GM19452 (cell line): Measurements from ENCODE around the gene PES1.
A peak's percentile ranks its signal among the peaks of the same experiment; 100 is the strongest.
"Not testable (repeated sequence)": the region's sequence is repeated elsewhere in the genome, so short reads cannot be mapped to it uniquely, and the experiment has no call there.

Experiments
- ATAC-seq: cut with Tn5 transposase; IDR thresholded peaks from one replicate; pipeline ENCODE4 v1.9.1; 2021; ENCODE audit not compliant: unreplicated experiment

Gene PES1

DNA sequence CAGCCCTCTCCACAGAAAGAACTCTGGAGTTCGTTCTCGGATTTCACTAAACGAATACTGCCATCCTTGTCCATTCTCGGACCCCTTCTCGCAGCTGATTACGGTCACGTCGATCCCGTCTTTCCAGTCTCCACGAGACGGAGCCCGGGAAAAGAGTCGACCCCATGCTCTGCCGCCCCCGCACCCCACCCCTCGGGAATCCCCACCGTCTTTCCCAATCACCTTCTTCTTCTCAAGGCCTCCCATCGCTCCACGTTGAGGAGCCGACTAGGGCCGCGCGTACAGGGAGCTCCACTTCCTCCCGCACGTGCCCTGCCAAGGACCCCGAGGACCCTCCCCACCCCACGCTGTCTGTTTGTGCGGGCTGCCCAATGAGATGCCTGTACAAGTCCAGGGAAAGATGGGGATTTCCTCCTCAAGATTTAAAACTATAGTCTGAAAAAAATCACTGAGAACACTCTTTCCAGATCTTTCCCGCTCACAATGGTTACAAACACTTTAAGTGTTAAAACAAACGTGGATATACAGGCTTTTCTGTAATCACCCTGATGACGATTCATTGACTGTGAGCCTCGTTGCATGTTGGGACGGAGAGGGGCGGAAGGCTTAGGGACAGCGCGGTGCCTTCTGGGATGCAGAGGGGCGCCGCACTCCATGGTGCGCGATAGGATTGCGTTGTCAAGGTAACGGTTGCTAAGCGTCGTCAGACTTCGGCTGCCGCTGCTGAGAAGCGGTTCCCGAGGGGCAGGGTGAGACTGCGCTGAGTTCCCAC is at the start of gene PES1:
Gene PES1 (minus strand): TSS at position 323 of the 772 bp plus-strand sequence. CDS start 77 bp downstream, at position 246.
- peak; percentile 95 for ATAC-seq

- ATAC-seq = no peak
These were observed 49.2 kb upstream of the PES1 start for GRCh38 chr22:30640839-30641430.

GRCh38 chr22:30640361-30640760 is 48.7 kb upstream of the PES1 start:
- ATAC-seq = no peak

GRCh38 chr22:30637701-30638114 is 46.0 kb upstream of the PES1 start:
- no peak for ATAC-seq

- ATAC-seq = no peak
These were observed 44.7 kb upstream of the PES1 start for GRCh38 chr22:30636226-30637077.

DNA sequence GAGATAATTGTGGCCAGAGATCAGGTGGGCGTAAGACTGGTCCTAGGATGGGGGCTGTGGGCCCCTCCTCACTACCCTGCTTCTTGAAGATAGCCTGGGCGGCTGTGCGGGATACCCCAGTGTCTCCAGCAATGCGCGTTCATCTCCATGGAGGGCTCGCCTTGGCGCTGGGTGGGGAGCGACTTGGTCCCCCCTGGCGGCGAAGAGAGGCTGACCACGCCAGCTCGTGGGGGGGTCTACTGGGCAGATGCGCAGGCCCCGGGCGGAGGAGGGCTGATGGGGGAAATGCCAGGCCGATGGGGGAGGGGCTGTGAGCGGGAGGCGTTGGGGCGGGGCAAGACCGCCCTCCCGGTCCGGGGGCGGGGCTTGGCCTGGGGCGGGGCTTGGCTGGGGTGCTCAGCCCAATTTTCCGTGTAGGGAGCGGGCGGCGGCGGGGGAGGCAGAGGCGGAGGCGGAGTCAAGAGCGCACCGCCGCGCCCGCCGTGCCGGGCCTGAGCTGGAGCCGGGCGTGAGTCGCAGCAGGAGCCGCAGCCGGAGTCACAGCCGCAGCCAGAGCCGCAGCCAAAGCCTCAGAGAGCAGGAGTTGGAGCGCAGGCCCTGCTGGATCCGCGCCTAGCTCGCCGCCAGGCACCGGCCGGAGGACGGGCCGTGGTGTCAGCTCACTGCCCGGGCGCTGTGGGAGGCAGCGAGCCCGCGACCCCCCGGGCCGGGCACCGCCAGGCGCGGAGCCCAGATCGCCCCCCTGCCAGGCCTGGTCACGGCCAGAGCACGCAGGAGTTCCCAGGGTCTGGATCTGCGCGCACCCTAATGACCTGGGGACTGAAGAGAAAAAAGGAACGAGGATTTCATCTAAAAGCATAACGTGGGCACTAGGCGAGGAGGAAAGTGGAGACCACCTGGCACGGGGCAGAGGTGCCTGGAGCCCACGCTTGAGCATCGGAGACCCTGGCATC is 43.8 kb upstream of the PES1 start, which contains the start of gene SLC35E4:
Gene SLC35E4 (plus strand): TSS at position 509 of the 953 bp plus-strand sequence. CDS start 670 bp downstream, outside the sequence.
- peak; percentile 68 for ATAC-seq

DNA sequence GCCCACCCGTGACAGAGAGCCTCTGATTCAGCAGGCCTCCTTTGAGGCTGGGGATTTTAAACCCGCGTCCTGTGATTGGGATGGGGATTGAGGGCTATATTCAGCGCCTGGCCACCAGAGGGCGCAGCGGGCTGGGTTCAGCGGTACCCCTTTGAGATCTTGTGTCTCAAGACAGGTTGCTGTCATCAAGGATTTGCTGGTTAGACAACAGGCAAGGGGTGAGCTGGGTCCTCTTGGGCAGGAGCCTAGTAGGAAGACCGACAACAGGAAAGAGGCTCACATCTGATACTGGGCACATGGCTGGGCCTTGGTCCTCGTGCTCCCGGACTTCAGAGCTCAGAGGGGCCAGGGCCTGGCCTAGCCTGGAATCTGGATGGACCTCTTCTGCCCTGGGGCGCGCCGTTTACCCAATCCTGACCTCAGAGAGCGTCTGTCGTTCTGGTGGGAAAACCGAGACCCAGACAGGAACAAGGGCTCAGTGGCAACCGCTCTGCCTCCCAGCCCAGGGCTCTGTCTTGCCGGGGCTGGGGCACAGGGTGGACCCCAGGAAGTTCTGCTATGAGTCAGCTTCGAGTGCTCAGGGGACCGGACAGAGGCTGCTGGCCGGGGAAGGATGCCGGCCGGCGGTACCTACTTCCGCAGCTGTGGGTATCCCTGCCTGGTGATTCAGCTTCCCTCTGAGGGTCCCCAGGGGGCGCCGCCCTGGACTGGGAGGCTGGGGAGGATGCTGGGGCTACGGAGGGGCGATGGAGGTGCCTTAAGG is 42.9 kb upstream of the PES1 start:
- peak; percentile 55 for ATAC-seq

- not testable (repeated sequence) for ATAC-seq
These were observed 39.8 kb upstream of the PES1 start for GRCh38 chr22:30631469-30631868.

- no peak for ATAC-seq
These were observed 36.8 kb upstream of the PES1 start for GRCh38 chr22:30628491-30628890.

DNA sequence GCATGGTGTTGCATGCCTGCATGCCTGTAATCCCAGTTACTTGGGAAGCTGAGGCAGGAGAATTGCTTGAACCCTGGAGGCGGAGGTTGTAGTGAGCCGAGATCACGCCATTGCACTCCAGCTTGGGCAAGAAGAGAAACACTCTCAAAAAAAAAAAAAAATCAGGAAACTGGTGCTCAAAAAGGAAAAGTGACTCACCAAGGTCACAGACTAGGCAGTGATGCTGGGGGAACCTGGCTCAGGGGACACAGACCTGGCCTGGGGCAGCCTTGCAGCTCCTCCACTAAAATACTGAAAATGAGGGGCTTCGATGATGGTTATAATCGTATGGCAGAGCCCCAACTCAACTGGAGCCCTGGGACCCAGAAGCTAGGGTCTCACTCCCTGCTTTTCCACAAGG is 35.8 kb upstream of the PES1 start:
- ATAC-seq = no peak

- ATAC-seq = no peak
These were observed 34.7 kb upstream of the PES1 start for GRCh38 chr22:30626413-30626812.

GRCh38 chr22:30619909-30620308 is 28.2 kb upstream of the PES1 start:
- ATAC-seq = not testable (repeated sequence)

DNA sequence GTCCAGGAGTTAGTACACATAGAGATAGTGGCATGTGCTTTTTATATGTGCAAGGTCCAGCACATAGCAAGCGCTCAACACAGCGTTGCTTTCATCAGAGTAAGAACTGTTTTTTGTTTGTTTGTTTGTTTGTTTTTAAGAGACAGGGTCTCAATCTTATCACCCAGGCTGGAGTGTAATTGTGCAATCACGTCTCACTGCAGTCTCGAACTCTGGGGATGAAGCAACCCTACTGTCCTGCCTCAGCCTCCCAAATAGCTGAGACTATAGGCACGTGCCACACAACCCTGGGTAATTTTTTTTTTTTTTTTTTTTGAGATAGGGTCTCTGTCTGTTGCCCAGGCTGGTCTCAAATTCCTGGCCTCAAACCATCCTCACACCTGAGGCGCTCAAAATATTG is 26.1 kb upstream of the PES1 start:
- no peak for ATAC-seq

DNA sequence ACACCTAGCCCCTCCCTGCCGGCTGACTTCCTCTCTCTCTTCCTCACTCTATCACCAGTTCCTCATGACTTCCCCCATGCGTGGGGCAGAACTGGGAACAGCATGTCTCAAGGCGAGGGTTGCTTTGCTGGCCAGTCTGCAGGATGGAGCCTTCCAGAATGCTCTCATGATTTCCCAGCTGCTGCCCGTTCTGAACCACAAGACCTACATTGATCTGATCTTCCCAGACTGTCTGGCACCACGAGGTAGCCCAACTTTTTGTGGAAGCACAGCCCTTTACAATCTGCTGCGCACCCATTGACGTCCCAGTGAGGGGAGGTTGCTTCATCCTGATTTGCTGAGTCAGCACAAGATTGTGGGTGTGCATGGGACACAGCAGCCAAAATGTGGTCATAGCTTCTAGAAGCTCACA is 23.8 kb upstream of the PES1 start:
- no peak for ATAC-seq

DNA sequence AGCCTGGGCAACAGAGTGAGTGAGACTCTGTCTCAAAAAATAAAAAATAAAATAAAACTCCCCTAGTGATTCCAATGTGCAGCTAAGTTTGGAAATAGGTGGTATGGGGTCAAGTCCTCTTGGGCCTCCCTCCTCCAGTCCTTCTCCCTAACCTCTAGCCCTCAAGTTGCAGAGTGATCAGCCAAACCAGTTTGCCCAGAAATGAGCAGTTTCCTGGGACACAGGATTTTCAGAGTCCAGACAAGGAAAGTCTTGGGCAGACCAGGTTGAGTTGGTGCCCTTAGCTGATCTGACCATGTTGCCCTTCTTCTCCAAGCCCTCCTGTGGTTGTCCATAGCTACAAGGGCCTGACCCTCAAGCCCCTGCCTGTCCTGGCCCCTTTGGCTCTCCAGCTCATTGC is 23.2 kb upstream of the PES1 start:
- no peak for ATAC-seq

- ATAC-seq = no peak
These were observed 22.6 kb upstream of the PES1 start for GRCh38 chr22:30614268-30614667.

DNA sequence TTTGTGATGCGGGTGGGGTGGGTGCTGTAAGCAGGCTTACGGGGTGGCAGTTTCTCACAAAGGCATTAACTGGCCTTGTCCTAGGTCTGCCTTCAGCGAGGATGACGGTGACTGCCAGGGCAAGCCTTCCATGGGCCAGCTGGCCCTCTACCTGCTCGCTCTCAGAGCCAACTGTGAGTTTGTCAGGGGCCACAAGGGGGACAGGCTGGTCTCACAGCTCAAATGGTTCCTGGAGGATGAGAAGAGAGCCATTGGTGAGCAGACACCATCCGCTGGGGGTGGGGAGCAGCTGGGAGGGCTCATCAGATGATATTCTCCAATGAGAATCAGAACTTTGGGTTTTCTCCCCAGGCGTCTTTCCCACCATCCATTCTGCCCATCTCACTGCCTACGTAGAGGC is 21.1 kb upstream of the PES1 start:
- ATAC-seq = no peak

DNA sequence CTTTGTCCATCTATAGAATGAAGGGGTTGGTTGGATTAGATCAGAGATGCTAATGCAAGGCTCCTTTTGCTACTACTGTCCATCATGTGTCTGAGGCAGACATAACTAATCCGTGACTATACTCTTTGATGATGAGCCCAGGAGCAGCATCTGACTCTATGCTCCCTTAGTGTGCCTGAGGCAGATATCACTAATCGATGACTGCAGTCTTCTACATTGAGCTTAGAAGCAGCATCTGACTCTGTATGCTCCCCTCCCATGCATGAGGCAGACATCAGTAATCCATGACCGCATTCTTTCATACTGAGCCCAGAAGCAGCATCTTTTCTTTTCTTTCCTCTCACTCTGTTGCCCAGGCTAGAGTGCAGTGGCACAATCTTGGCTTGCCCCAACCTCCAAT is 19.5 kb upstream of the PES1 start:
- ATAC-seq = no peak

DNA sequence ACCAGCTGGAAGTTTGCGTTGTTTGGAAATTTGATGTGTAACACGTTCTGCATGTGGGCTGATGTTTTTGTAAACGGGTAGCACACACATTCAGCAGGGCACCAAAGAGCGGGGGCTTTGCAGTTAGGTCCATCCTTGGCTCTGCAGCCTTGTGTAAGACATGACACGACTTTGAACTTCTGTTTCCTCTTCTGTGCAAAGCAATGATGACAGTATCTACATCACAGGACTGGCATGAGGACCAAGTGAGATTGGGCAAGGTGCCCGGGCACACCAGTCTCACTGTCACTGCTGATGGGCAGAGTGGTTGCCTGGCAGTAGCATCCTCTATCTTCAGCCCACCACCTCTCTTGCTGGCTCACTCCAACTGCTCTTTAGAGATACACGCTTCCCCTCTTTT is 18.6 kb upstream of the PES1 start:
- ATAC-seq = no peak
